ENCODE data around the gene CLEC4F. TPM values are rescaled to one million over a fixed set of nuclear protein-coding genes. Genes with fewer than 3 reads are reported as not detected.

Gene CLEC4F
- total and polyA plus RNA-seq, 2 of the 4 experiments (the other 2 are of a cell fraction): not detected

DNA sequence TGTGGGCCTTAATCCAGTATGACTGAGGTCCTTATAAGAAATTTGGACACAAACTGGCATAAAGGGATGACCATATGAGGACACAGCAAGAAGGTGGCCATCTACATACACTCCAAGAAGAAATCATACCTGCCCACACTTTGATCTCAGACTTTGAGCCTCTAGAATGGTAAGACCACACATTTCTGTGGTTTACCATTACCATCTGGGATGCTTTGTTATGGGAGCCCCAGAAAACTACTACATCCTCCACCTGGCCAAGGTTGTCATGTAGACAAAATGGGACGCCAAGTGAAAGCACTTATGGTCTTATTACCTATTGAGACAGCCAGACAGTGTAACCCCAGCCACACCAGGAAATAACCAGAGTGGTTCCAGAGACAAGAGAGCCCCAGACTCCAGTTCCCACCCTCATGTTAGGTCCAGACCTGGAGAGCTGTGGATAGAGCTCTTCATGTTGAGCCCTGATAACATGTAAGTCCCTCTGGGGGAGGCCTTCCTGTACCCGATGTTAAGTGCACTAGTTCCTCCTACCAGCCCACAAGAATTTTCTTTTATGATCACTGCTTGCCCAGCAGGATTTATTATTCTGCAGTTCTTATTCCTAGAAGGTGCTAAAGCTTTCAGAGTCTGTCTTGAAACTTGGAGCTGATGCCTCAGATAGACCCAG is 47.8 kb downstream of the CLEC4F start:
- ChIA-PET POLR2A (ENCODE audit: unreplicated experiment) (no interaction called here), CTCF (no interaction called here)
- no peaks in the 10 kb centered on the region for H3K79me1 ChIP-seq (ENCODE audit: low read depth in 1 of 2, low read length in 2 of 2)
- no peak overlapping the region for H2BK5ac ChIP-seq (ENCODE audit: low read depth, low read length, poor library complexity, severe bottlenecking)
- dilution Hi-C loops (cut with HindIII; ENCODE audit: low sequenced_read_pairs, unreplicated experiment) (no loop called here), intact Hi-C loops (cut with micrococcal nuclease) (no loop called here), in situ Hi-C loops (cut with MboI; ENCODE audit: low sequenced_read_pairs) (no loop called here)
- H4K20me1 ChIP-seq (ENCODE audit: insufficient read depth, low read length): no peaks in the 10 kb centered on the region
- H2AK9ac ChIP-seq (replicated peaks; ENCODE audit: low read depth, low read length, poor library complexity): no peak overlapping the region
- no peak overlapping the region for H3K56ac ChIP-seq (ENCODE audit: extremely low read depth, insufficient read depth, low read length)
- H3K9me3 ChIP-seq (ENCODE audit: control insufficient read depth, insufficient read depth, low read length): no peaks in the 10 kb centered on the region
- no peak overlapping the region for H4K5ac ChIP-seq (ENCODE audit: low read depth, low read length)
- no TSS peak for BruUV-seq (replicated peaks)
- no peak overlapping the region for H3K23ac ChIP-seq (ENCODE audit: low read depth, low read length)
- no peak for ATAC-seq (ENCODE audit: low read depth)
- no peak overlapping the region for H3K14ac ChIP-seq (replicated peaks; ENCODE audit: low read depth, low read length)
- H2BK20ac ChIP-seq (ENCODE audit: low read depth, low read length): no peak overlapping the region
- no peak for DNase-seq
- TF ChIP-seq RFX5 (IDR thresholded peaks at IDR 0.05; ENCODE audit: low read depth, low read length): no peak
- TF ChIP-seq MXI1 (IDR thresholded peaks at IDR 0.05; ENCODE audit: borderline replicate concordance, low read depth, low read length): no peak
- TF ChIP-seq, protein P1, sequence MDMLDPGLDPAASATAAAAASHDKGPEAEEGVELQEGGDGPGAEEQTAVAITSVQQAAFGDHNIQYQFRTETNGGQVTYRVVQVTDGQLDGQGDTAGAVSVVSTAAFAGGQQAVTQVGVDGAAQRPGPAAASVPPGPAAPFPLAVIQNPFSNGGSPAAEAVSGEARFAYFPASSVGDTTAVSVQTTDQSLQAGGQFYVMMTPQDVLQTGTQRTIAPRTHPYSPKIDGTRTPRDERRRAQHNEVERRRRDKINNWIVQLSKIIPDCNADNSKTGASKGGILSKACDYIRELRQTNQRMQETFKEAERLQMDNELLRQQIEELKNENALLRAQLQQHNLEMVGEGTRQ (IDR thresholded peaks at IDR 0.05; ENCODE audit: low read depth, low read length): no peak
- no peak for TF ChIP-seq POLR2A (IDR thresholded peaks at IDR 0.05; ENCODE audit: low read depth, low read length)
- no peak for TF ChIP-seq CEBPB (IDR thresholded peaks at IDR 0.05; ENCODE audit: low read depth, low read length)
- TF ChIP-seq SMC3 (IDR thresholded peaks at IDR 0.05; ENCODE audit: low read depth, low read length): no peak
- TF ChIP-seq, protein P2, sequence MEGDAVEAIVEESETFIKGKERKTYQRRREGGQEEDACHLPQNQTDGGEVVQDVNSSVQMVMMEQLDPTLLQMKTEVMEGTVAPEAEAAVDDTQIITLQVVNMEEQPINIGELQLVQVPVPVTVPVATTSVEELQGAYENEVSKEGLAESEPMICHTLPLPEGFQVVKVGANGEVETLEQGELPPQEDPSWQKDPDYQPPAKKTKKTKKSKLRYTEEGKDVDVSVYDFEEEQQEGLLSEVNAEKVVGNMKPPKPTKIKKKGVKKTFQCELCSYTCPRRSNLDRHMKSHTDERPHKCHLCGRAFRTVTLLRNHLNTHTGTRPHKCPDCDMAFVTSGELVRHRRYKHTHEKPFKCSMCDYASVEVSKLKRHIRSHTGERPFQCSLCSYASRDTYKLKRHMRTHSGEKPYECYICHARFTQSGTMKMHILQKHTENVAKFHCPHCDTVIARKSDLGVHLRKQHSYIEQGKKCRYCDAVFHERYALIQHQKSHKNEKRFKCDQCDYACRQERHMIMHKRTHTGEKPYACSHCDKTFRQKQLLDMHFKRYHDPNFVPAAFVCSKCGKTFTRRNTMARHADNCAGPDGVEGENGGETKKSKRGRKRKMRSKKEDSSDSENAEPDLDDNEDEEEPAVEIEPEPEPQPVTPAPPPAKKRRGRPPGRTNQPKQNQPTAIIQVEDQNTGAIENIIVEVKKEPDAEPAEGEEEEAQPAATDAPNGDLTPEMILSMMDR (conservative IDR thresholded peaks at IDR 0.05; ENCODE audit: low read depth, low read length): no peak
- TF ChIP-seq CHD1 (IDR thresholded peaks at IDR 0.05; ENCODE audit: low read depth, low read length): no peak
- TF ChIP-seq, protein P3, sequence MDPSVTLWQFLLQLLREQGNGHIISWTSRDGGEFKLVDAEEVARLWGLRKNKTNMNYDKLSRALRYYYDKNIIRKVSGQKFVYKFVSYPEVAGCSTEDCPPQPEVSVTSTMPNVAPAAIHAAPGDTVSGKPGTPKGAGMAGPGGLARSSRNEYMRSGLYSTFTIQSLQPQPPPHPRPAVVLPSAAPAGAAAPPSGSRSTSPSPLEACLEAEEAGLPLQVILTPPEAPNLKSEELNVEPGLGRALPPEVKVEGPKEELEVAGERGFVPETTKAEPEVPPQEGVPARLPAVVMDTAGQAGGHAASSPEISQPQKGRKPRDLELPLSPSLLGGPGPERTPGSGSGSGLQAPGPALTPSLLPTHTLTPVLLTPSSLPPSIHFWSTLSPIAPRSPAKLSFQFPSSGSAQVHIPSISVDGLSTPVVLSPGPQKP (IDR thresholded peaks at IDR 0.05; ENCODE audit: borderline replicate concordance, low read depth, low read length): no peak
- TF ChIP-seq BHLHE40 (IDR thresholded peaks at IDR 0.05; ENCODE audit: low read depth, low read length): no peak
- TF ChIP-seq MAZ (IDR thresholded peaks at IDR 0.05; ENCODE audit: borderline replicate concordance, low read depth, low read length): no peak
- no peak for TF ChIP-seq RAD21 (IDR thresholded peaks at IDR 0.05; ENCODE audit: low read length)
- TF ChIP-seq FOS (IDR thresholded peaks at IDR 0.05; ENCODE audit: low read depth, low read length): no peak
- TF ChIP-seq MAFK (IDR thresholded peaks at IDR 0.05; ENCODE audit: low read depth, low read length): no peak
- TF ChIP-seq RCOR1 (IDR thresholded peaks at IDR 0.05; ENCODE audit: insufficient replicate concordance, low read length): no peak
- TF ChIP-seq NFE2L2 (IDR thresholded peaks at IDR 0.05; ENCODE audit: low read depth, low read length): no peak
- H3K4me2 ChIP-seq (ENCODE audit: low read depth, low read length): no peak overlapping the region
- no peak overlapping the region for H2AK5ac ChIP-seq (ENCODE audit: low read depth, low read length)
- no peak overlapping the region for H3K27ac ChIP-seq (ENCODE audit: insufficient read depth, low read length)
- no peak overlapping the region for H3K4ac ChIP-seq (ENCODE audit: low read depth, low read length)
- no peak overlapping the region for H2BK15ac ChIP-seq (ENCODE audit: low read depth, low read length)
- H4K8ac ChIP-seq (ENCODE audit: low read depth in 2 of 2, low read length in 2 of 2): no peak overlapping the region
- no peaks in the 10 kb centered on the region for H3K36me3 ChIP-seq (ENCODE audit: control insufficient read depth, insufficient read depth, low read length)
- no peak overlapping the region for H4K91ac ChIP-seq (ENCODE audit: insufficient read depth, low read depth, low read length)
- no peak overlapping the region for H3K18ac ChIP-seq (ENCODE audit: low read depth, low read length)
- WGBS, 2 experiments (ENCODE audit: extremely low coverage in 2 of 2, insufficient read length in 1 of 2): no CpG with 5 or more reads among the region's 2 CpGs
- H3K9me1 ChIP-seq (ENCODE audit: insufficient read depth, low read length): no peaks in the 10 kb centered on the region
- no peak overlapping the region for H3K4me3 ChIP-seq (ENCODE audit: insufficient read depth, low read depth, low read length)
- no peak overlapping the region for H2BK120ac ChIP-seq (ENCODE audit: low read depth, low read length)
- no peaks in the 10 kb centered on the region for H3K4me1 ChIP-seq (ENCODE audit: control insufficient read depth, insufficient read depth, low read length)
- H2AFZ ChIP-seq (replicated peaks; ENCODE audit: low read length, poor library complexity): no peak overlapping the region
- H3K9ac ChIP-seq (ENCODE audit: low read depth, low read length): no peak overlapping the region
- peaks cover 23% of the 10 kb centered on the region for H3K27me3 ChIP-seq (ENCODE audit: control insufficient read depth, insufficient read depth, low read length)
